WERI-Rb-1 (cell line): ENCODE results near the gene CDC42BPA.

Experiments used
- DNase-seq: peaks from one replicate; pipeline ENCODE4 v3.0.0-alpha.2; 2020
- H3K27ac ChIP-seq: fragments of 250-450 bp; sonication (Bioruptor Pico); 2 replicates; pipeline ENCODE4 v1.5.1; 2020; ENCODE audit warnings: mild to moderate bottlenecking, moderate library complexity
- H3K27me3 ChIP-seq: fragments of 250-450 bp; sonication (Bioruptor Pico); 2 replicates; pipeline ENCODE4 v1.5.1; 2021; ENCODE audit warnings: mild to moderate bottlenecking, low read depth, moderate library complexity; ENCODE audit not compliant: insufficient read depth, severe bottlenecking
- H3K36me3 ChIP-seq: fragments of 250-450 bp; sonication (Bioruptor Pico); 2 replicates; pipeline ENCODE4 v1.5.1; 2020; ENCODE audit warnings: mild to moderate bottlenecking, moderate library complexity
- H3K4me3 ChIP-seq: 2 replicates; pipeline ENCODE4 v1.5.1; 2011; ENCODE audit warnings: low read depth, mild to moderate bottlenecking, control low read depth, low read length
- H3K9me3 ChIP-seq: fragments of 250-450 bp; sonication (Bioruptor Pico); 2 replicates; pipeline ENCODE4 v1.5.1; 2021; ENCODE audit warnings: mild to moderate bottlenecking, moderate library complexity; ENCODE audit not compliant: severe bottlenecking
- TF ChIP-seq, protein P1 (sequence below): IDR thresholded peaks from 2 replicates; pipeline ENCODE4 v1.5.1; 2011; ENCODE audit warnings: low read depth, mild to moderate bottlenecking, control low read depth, inconsistent platforms, low read length

CDC42BPA gene

DNA sequence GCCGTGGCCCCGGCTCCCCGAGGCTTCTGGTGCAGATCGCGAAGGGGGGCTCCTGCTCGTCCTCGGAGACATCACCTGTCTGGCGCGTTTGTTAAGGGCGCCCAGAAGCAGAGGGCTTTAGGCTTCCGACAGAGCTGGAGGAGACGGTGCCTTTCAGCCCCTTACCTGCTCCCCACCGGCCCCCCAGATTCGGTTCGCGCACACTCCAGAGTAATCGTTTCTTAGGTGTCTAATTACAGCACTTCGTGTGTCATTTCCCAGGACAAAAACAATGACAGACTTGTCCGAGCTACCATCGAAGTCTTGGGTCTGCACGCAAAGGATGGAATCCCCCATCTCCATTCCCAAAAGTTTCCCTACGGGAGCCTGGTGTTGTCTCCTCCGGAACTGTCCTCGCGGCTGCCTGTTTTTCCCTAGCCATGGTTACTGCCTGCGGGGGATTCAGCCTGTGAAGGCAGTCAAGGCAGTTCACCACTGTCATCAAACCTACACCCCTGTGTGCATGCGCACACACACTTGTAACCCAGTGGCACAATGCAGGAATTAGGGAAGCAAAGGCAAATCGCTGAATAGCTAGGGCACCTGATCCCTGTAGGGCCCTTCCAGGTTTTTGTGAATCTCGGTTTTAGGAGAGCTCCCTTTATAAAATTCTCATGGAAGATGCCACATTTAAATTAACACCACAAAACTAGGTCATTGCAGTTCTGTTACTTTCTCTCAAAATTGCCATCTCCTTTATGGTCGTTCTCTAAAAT is 738 bp upstream of the CDC42BPA start:
- peak overlapping the region; percentile 92 for H3K27ac ChIP-seq
- H3K27me3 ChIP-seq, result no peaks in the 10 kb centered on the region
- TF ChIP-seq, protein P1, sequence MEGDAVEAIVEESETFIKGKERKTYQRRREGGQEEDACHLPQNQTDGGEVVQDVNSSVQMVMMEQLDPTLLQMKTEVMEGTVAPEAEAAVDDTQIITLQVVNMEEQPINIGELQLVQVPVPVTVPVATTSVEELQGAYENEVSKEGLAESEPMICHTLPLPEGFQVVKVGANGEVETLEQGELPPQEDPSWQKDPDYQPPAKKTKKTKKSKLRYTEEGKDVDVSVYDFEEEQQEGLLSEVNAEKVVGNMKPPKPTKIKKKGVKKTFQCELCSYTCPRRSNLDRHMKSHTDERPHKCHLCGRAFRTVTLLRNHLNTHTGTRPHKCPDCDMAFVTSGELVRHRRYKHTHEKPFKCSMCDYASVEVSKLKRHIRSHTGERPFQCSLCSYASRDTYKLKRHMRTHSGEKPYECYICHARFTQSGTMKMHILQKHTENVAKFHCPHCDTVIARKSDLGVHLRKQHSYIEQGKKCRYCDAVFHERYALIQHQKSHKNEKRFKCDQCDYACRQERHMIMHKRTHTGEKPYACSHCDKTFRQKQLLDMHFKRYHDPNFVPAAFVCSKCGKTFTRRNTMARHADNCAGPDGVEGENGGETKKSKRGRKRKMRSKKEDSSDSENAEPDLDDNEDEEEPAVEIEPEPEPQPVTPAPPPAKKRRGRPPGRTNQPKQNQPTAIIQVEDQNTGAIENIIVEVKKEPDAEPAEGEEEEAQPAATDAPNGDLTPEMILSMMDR, result no peak
- peak overlapping the region; percentile 62 for H3K4me3 ChIP-seq
- H3K9me3 ChIP-seq, result no peaks in the 10 kb centered on the region
- no peaks in the 10 kb centered on the region for H3K36me3 ChIP-seq
- peak; percentile 18 for DNase-seq

DNA sequence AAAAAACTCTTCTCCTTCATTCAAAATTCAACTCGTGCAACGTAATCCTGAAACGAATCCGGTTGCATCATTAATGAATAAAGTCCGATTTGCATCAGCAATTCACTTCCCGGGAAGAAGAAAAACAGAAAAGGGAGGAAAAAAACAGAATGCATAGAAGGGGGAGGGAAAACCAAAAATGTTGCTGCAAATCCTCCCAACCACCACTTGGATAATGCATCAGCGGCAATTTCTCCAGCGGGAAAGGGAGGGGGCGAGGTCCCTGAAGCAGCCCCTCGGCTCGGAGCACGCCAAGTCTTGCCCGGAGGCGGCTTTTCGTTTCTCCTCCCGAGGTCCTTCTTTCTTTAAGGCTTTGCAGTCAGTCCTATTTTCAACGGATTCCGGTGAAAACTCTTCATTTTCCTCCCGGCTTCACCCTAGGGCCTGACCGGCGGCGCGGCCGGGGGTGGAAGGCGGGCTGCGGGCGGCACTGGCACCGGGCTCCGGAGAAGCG is 723 bp downstream of the CDC42BPA start:
- H3K27ac ChIP-seq, result peak overlapping the region; percentile 92
- TF ChIP-seq, protein P1, result no peak
- H3K27me3 ChIP-seq, result no peaks in the 10 kb centered on the region
- no peaks in the 10 kb centered on the region for H3K36me3 ChIP-seq
- peak overlapping the region; percentile 72 for H3K4me3 ChIP-seq
- H3K9me3 ChIP-seq, result no peaks in the 10 kb centered on the region
- peak; percentile 38 for DNase-seq

DNA sequence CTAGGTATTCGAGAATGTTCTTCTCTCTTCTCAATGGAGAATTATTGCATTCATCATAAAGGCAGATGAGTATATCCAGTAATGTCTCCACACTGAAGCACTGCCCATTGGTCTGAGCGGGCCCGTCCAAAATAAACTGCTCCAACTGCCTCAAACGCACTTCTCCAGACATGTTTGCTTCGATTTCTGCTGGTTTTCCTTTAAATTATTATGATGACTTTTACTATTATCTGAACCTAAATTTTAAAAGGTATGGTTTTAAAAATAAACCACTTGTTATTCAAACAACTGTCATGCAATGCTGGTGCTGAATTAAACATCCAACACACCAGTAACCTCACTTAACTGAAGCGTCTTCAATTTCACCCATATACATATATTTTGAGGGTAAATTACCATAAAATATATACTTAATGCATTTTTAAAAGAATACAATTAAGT is 1.3 kb downstream of the CDC42BPA start:
- no peaks in the 10 kb centered on the region for H3K9me3 ChIP-seq
- peak overlapping the region; percentile 72 for H3K4me3 ChIP-seq
- TF ChIP-seq, protein P1, result no peak
- DNase-seq, result no peak
- no peaks in the 10 kb centered on the region for H3K36me3 ChIP-seq
- H3K27ac ChIP-seq, result peak overlapping the region; percentile 92
- no peaks in the 10 kb centered on the region for H3K27me3 ChIP-seq

DNA sequence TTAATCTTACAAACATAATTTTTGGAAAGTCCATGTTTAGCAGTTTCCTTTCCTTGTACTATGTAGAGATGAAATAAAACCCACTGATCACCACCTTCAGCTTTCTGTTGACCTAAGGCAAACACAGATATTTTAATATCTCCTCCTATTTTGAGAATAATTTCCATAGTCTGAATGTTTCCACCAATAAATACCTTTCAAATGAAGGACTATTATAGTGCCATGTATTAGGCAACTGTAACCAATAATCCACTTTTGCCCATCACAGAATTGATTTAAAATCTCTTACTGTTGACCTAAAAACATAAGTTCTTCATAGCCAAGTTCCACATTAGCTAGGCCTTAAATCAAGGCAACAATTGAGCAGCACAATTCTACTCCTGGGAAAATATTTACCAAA is 1.8 kb downstream of the CDC42BPA start:
- Histone ChIP-seq H3K4me3 (peak overlapping the region; percentile 72), H3K27ac (no peak overlapping the region)

DNA sequence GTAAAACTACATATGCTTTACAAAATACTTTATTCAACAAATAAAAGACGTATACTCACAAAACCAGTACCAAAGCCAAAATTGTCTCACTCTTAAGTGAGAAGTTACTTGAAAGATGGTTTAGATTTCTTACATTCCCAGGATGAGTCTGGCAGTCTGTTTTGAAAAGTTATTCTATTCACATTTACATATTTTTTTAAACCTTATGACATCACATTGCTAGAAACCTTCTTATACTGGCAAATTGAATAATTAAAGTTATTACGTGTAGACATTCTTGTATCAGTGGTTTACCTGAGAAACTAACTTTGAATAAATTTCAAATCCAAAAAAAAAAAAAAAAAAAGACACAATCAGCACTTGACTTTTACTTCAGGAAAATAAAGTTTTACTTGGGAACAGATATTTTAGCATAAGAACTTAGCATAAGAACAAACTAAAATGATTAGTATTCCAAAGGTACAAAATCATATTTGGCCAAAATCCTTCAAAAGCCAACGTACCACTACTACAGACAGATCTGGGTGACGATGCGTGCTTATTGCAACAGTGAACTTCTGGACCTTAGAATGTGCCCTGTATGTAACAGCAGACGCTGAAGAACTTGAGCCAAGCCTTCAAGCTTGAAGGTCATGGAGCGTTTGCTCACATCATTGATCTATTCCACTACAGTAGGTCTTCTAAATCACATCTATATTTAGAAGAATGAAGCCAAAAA is 2.5 kb downstream of the CDC42BPA start:
- Histone ChIP-seq H3K36me3 (no peaks in the 10 kb centered on the region), H3K4me3 (peak overlapping the region; percentile 72), H3K27ac (no peak overlapping the region), H3K27me3 (no peaks in the 10 kb centered on the region), H3K9me3 (no peaks in the 10 kb centered on the region)
- TF ChIP-seq, protein P1, result no peak
- no peak for DNase-seq

More for the DNA sequence above, 1.8 kb downstream of the CDC42BPA start:
- H3K27me3 ChIP-seq, result no peaks in the 10 kb centered on the region
- DNase-seq, result no peak
- TF ChIP-seq, protein P1, result no peak
- no peaks in the 10 kb centered on the region for H3K9me3 ChIP-seq
- H3K36me3 ChIP-seq, result no peaks in the 10 kb centered on the region
